Spleen (tissue), 11 donors: Measurements from ENCODE around the gene HERPUD2. TPM values are rescaled to one million over a fixed set of nuclear protein-coding genes. Genes with fewer than 3 reads are reported as not detected.
A peak's percentile ranks its signal among the peaks of the same experiment; 100 is the strongest.

ENCODE experiments used
- DNase-seq: peaks from one replicate; pipeline ENCODE4 v3.0.0-alpha.2; 2020
- H3K27ac ChIP-seq, 8 donors: fragments of 200-600 bp; sonication (generic) in 7 of 8; 1 replicate in 4 of 8; 2 replicates in 4 of 8; pipeline versions ENCODE4 v1.5.0 to v1.8.0; 2016 to 2021; ENCODE audit warnings: inconsistent platforms in 4 of 8, mild to moderate bottlenecking in 4 of 8, moderate library complexity in 1 of 8
- H3K27me3 ChIP-seq, 7 donors: fragments of 200-600 bp; sonication (generic) in 6 of 7; replicated peaks in 1 of 7; 1 replicate in 4 of 7; 2 replicates in 3 of 7; pipeline versions ENCODE4 v1.5.0 to v1.8.0; 2016 to 2021; ENCODE audit warnings: inconsistent platforms in 3 of 7, mild to moderate bottlenecking in 1 of 7
- H3K36me3 ChIP-seq, 6 donors: fragments of 200-600 bp; sonication (generic) in 5 of 6; 1 replicate in 4 of 6; 2 replicates in 2 of 6; pipeline versions ENCODE4 v1.5.0 to v1.8.0; 2016 to 2021; ENCODE audit warnings: inconsistent platforms in 2 of 6
- H3K4me1 ChIP-seq, 6 donors: fragments of 200-600 bp; sonication (generic) in 5 of 6; 1 replicate in 3 of 6; 2 replicates in 3 of 6; pipeline versions ENCODE4 v1.5.0 to v1.8.0; 2016 to 2021; ENCODE audit warnings: inconsistent platforms in 3 of 6
- H3K4me3 ChIP-seq, 8 donors: fragments of 200-600 bp; sonication (generic) in 7 of 8; 1 replicate in 4 of 8; 2 replicates in 4 of 8; pipeline versions ENCODE4 v1.5.0 to v1.8.0; 2016 to 2021; ENCODE audit warnings: inconsistent platforms in 4 of 8, mild to moderate bottlenecking in 4 of 8, moderate library complexity in 2 of 8
- H3K9me3 ChIP-seq, 8 donors: fragments of 200-600 bp; sonication (generic) in 7 of 8; 1 replicate in 4 of 8; 2 replicates in 4 of 8; pipeline versions ENCODE4 v1.5.0 to v1.8.0; 2016 to 2021; ENCODE audit warnings: inconsistent platforms in 4 of 8
- POLR2A ChIP-seq, 3 donors: fragments of 450-650 bp; IDR thresholded peaks; one replicate each; pipeline ENCODE4 v1.5.1; 2017; ENCODE audit warnings: antibody characterized with exemption in 3 of 3, mild to moderate bottlenecking in 1 of 3
- POLR2AphosphoS5 ChIP-seq, 3 donors: sonication (generic); formaldehyde crosslinking; IDR thresholded peaks; one replicate each; pipeline ENCODE4 v1.5.1; 2017; ENCODE audit warnings: antibody characterized with exemption in 3 of 3
- WGBS, 5 donors: extraction: QIAGEN DNeasy Blood & Tissue Kit in 3 of 5; methylation state at CpG; one replicate each; pipeline versions ENCODE4 v1.1.5 to v1.1.7; 2013 to 2018; 5-methylcytosine and 5-hydroxymethylcytosine counted together
- intact Hi-C: fragments of 100-400 bp; cut with DNase I; formaldehyde crosslinking; loops from one replicate; pipeline ENCODE4 v1.15.0; 2023; ENCODE audit warnings: low total_unique reads
- polyA plus RNA-seq, 3 donors: library from polyadenylated mRNA; stranded (reverse); fragments of 200-250 nt; gene quantifications; one replicate each; pipeline ENCODE4 v1.2.1, GENCODE V29; 2013
- total RNA-seq, 7 donors: library from RNA; depleted of rRNA in 3 of 7; stranded (reverse); fragments of >200 nt in 3 of 7; fragmentation: NEBNext Ultra II Directional in 4 of 7; extraction: Animal tissue kit (Norgen Biotek cat#: 25700) in 4 of 7; gene quantifications; one replicate each; pipeline versions ENCODE4 v1.1.0 to v1.2.1, GENCODE V29; 2016 to 2021
- TF ChIP-seq, protein P1 (sequence below), 11 experiments: fragments of 200-600 bp in 7 of 11; fragments of 450-650 bp in 4 of 11; sonication (generic) in 4 of 11; IDR thresholded peaks in 8 of 11; conservative IDR thresholded peaks in 3 of 11; 1 replicate in 7 of 11; 2 replicates in 4 of 11; pipeline versions ENCODE4 v1.4.0 to v1.8.0; 2016 to 2021; ENCODE audit warnings: antibody characterized with exemption in 11 of 11, inconsistent platforms in 4 of 11, mild to moderate bottlenecking in 1 of 11
- donor health status: healthy with polysubstance abuse.
- donor health status: DM: no; HTN: no; CAD: no; lungs with moderate emphysema.
- donor health status: DM: no; HTN: no; CAD: no.
- donor health status: Bipolar disorder and iron deficiency.
- donor health status: healthy.
- donor health status: DM: no; HTN: no; CAD: no.
- donor health status: DM: yes; HTN: yes; CAD: no.

HERPUD2 gene
- total and polyA plus RNA-seq, 10 donors, result 11.1 to 46.6 (median 31.7) TPM

DNA sequence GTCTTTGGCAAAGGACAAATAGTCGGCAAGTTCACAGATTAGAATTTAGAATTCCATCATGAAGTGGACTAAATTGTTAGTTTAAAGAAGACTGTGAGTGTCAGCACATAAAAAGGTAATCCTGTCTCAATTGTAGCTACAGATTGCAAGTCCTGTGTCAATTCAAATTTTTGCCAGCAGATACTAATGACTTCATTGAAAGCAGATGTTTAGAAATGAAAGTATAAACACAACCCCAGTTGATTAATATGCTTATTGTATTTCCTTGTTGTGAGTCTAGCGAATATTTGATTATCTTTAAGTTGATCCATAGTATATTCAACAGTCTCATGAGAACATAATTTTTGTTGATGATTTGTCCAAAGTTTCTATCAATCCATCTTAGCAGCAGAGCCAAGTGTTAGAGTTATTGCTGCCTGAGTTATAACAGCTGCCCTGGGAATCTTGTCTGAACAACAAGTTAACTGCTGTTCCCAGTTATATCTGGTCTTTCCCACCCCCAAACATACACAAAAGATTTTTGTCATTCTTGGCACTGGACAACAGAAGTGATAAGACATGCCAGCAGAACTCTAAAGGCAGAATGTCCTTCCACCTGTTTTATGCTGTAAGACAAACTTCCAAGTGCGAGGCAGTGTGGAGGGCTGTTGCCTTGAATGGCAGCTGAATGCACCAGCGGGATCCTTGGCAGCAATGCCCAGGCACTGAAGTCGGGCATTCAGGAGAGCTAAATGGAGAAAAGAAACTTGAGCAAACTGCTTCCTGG is 21.3 kb upstream of the HERPUD2 start:
- H3K9me3 ChIP-seq, result no peaks in the 10 kb centered on the region
- DNase-seq, result no peak
- no peaks in the 10 kb centered on the region for H3K36me3 ChIP-seq
- peak overlapping the region in 2 of 8 donors; percentile 7 to 13 for H3K4me3 ChIP-seq
- H3K4me1 ChIP-seq, result peaks cover 0 to 11% (median 6%) of the 10 kb centered on the region in 6 donors
- 72 to 82% (median 78%) methylated on average over 5 of the region's 5 CpGs for WGBS, 5 donors
- H3K27me3 ChIP-seq, result no peaks in the 10 kb centered on the region
- TF ChIP-seq POLR2A (IDR thresholded peaks at IDR 0.05) (no peak), POLR2AphosphoS5 (IDR thresholded peaks at IDR 0.05) (no peak)
- TF ChIP-seq, protein P1, sequence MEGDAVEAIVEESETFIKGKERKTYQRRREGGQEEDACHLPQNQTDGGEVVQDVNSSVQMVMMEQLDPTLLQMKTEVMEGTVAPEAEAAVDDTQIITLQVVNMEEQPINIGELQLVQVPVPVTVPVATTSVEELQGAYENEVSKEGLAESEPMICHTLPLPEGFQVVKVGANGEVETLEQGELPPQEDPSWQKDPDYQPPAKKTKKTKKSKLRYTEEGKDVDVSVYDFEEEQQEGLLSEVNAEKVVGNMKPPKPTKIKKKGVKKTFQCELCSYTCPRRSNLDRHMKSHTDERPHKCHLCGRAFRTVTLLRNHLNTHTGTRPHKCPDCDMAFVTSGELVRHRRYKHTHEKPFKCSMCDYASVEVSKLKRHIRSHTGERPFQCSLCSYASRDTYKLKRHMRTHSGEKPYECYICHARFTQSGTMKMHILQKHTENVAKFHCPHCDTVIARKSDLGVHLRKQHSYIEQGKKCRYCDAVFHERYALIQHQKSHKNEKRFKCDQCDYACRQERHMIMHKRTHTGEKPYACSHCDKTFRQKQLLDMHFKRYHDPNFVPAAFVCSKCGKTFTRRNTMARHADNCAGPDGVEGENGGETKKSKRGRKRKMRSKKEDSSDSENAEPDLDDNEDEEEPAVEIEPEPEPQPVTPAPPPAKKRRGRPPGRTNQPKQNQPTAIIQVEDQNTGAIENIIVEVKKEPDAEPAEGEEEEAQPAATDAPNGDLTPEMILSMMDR (IDR thresholded peaks at IDR 0.05 in 8 of 11, conservative IDR thresholded peaks at IDR 0.05 in 3 of 11), result no peak
- peak overlapping the region in 2 of 8 donors; percentile 9 to 37 for H3K27ac ChIP-seq
- intact Hi-C loops, result loop anchor here (10.0 kb wide), 1 partner anchor 89 kb away; the partner anchor contains the start of gene SEPTIN7

DNA sequence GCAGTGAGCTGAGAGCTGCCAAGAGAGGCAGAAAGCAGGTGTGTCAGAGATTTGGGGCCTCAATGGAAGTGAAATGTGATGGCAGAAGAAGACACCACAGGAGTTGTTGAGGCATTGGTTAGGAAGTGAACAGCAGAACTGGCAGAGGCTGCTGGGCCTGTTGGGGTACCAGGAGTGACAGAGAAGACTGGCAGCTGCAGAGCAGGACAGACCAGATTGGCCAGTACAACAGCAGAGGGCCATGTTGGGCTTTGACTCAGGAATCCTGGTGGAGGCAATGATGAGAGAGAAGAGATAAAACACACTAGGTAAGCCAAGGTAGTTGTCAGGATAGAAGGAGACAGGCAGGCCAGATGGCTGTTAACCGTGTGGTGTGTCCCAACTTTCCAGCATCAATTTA is 19.9 kb upstream of the HERPUD2 start:
- no peaks in the 10 kb centered on the region for H3K36me3 ChIP-seq
- H3K27me3 ChIP-seq, result no peaks in the 10 kb centered on the region
- no peak for DNase-seq
- no peak overlapping the region for H3K27ac ChIP-seq
- no peak overlapping the region for H3K4me3 ChIP-seq
- WGBS, 5 donors, result 92 to 100% (median 94%) methylated on average over 1 of the region's 1 CpG
- intact Hi-C loops, result loop anchor here (5.0 to 10.0 kb wide), 2 partner anchors 90 to 192 kb away; partner anchors contain the start of gene SEPTIN7
- peaks cover 1 to 16% (median 10%) of the 10 kb centered on the region in 6 donors for H3K4me1 ChIP-seq
- H3K9me3 ChIP-seq, result no peaks in the 10 kb centered on the region
- TF ChIP-seq POLR2AphosphoS5 (IDR thresholded peaks at IDR 0.05) (no peak), POLR2A (IDR thresholded peaks at IDR 0.05) (no peak)
- TF ChIP-seq, protein P1 (IDR thresholded peaks at IDR 0.05 in 8 of 11, conservative IDR thresholded peaks at IDR 0.05 in 3 of 11), result no peak

- H3K36me3 ChIP-seq, result no peaks in the 10 kb centered on the region
- no peaks in the 10 kb centered on the region for H3K9me3 ChIP-seq
- DNase-seq, result no peak
- no peak overlapping the region for H3K4me3 ChIP-seq
- intact Hi-C loops, result loop anchor here (5.0 to 10.0 kb wide), 2 partner anchors 90 to 193 kb away; partner anchors contain the start of gene SEPTIN7
- TF ChIP-seq POLR2A (IDR thresholded peaks at IDR 0.05), result no peak
- no peak for TF ChIP-seq POLR2AphosphoS5 (IDR thresholded peaks at IDR 0.05)
- TF ChIP-seq, protein P1 (IDR thresholded peaks at IDR 0.05 in 8 of 11, conservative IDR thresholded peaks at IDR 0.05 in 3 of 11), result no peak
- no peaks in the 10 kb centered on the region for H3K27me3 ChIP-seq
- H3K27ac ChIP-seq, result no peak overlapping the region
- WGBS, 5 donors, result 94 to 96% (median 96%) methylated on average over 1 of the region's 1 CpG
- peaks cover 6 to 21% (median 15%) of the 10 kb centered on the region in 6 donors for H3K4me1 ChIP-seq
Measured at GRCh38 chr7:35714407-35714806, 19.5 kb upstream of the HERPUD2 start.

GRCh38 chr7:35712563-35713226 is 17.8 kb upstream of the HERPUD2 start:
- WGBS, 5 donors, result 94 to 98% (median 97%) methylated on average over 7 of the region's 7 CpGs
- no peak for TF ChIP-seq POLR2A (IDR thresholded peaks at IDR 0.05)
- Histone ChIP-seq H3K9me3 (no peaks in the 10 kb centered on the region), H3K27ac (no peak overlapping the region), H3K4me3 (no peak overlapping the region), H3K27me3 (no peaks in the 10 kb centered on the region), H3K4me1 (peaks cover 6 to 33% (median 22%) of the 10 kb centered on the region in 6 donors), H3K36me3 (no peaks in the 10 kb centered on the region)
- no peak for DNase-seq
- intact Hi-C loops, result loop anchor here (5.0 to 10.0 kb wide), 2 partner anchors 92 to 195 kb away; partner anchors contain the start of gene SEPTIN7
